ENCODE data around the gene SCN2B.

SCN2B gene

GRCh38 chr11:118135051-118135795, 41.2 kb downstream of the SCN2B start:
- no peak for DNase-seq (ENCODE audit: low read depth in 2 of 2)

DNA sequence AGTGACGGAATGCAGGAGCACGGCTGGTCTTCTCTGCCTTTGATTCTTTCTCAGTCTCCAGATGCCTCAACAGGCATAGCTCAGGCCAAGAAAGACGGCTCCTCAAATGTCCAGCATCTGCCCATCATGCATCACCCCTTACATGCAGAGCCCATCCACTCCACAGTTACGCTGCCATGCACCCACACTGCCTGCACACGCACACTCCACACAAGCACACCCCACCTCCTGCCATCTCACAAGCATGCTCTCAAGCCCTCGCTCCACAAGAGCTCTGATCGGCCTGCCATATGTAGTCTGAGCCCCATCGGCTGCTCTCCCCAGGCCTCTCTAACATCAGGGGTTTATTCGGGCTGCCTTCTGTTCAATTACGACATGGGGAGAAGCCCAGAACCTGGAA, 42.6 kb downstream of the SCN2B start:
- DNase-seq (ENCODE audit: low read depth in 2 of 2) = no peak

- no peak for DNase-seq (ENCODE audit: low read depth in 2 of 2)
Measured at GRCh38 chr11:118132385-118133151, 43.9 kb downstream of the SCN2B start.

DNA sequence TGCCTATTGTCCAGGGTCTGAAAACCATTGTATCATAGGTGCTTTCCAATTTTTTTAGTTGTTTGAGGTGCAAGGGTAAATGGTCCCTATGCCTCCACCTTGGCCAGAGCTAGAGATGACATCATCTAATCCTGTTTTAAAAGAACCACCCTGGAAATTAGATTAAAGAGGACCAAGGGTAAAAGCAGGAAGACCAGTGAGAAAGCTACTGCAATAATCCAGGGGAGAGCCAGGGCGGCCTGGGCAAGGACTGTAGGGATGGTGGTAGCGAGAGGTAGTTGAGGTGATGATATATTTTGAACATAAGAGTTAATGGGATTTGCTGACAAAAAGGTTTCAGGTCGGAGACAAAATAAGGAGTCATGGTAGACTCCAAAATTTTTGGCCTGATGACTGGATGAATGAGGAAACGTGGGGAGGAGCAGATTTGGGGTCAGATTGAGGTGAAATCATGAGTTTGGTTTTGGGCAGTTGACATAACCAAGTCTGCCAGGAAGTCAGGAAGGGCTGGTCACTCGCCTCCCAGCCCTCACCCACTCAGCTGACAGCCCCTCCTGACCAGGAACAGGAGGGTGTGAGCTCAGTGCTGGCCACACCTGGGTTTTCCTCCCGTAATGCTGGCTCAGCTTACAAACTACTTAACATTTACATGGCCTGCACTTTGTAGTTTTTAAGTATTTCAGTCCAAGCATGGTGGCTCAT, 46.8 kb downstream of the SCN2B start:
- no peak for DNase-seq (ENCODE audit: low read depth in 2 of 2)

DNA sequence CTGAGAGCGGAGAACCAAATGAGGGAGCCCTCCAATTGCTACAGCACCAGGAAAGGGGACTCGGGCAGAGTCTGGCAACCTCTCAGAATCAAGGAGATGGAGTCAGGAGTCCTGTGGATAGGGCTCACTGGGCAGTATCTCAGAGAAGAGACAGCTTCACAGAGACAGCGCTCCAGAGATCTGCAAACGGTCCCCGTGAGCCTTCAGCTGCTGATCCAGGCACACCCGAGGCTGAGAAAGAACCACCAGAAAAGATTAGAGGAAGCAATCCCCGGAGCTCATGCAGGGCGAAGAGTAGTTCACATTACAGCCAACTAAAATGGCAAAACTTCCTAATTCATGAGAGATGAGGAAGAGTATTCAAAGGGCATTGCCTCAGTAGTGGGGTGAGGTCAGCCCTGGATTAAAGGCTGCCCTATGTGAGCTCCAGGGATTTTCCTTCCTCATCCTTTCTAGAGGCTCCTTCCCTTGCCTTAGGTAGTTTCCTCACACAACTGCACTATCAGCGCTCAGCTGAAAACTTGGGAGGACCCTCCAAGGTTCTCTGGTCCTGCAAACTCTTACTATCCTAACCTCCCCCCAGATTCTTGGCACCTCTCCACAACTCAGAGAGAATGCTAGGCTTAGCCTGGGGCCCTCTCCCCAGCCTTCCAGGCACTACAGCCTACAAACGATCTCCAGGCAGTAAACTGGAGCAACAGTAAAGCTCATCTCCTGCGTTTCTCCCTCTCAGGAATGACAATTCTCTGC, 47.5 kb downstream of the SCN2B start:
- no peak for DNase-seq (ENCODE audit: low read depth in 2 of 2)

DNA sequence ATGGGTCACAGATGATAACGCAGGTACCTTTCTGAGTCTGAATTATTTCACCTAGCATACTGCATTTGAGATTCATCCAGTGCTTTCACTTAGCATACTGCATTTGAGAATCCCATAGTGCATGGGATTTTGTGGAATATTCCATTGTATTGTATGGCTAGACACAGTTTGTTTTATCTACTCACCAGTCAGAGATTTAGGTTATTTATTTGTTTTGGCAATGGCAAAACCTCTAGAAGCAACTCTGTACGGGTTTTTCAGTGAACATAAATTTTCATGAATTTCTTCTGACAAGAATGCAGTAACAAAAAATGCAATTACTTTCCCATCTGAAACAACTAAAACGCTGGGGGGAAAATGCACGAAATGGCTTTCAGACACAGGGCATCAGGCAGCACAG, 48.1 kb downstream of the SCN2B start:
- no peak for DNase-seq (ENCODE audit: low read depth in 2 of 2)

GRCh38 chr11:118126082-118126838, 50.2 kb downstream of the SCN2B start:
- DNase-seq (ENCODE audit: low read depth in 2 of 2) = no peak

- DNase-seq (ENCODE audit: low read depth in 2 of 2) = no peak
Measured at GRCh38 chr11:118124929-118125535, 51.4 kb downstream of the SCN2B start.

- no peak for DNase-seq (ENCODE audit: low read depth in 2 of 2)
Measured at GRCh38 chr11:118120793-118121192, 55.6 kb downstream of the SCN2B start.

GRCh38 chr11:118117790-118118601, 58.4 kb downstream of the SCN2B start:
- no peak for DNase-seq (ENCODE audit: low read depth in 2 of 2)

GRCh38 chr11:118115048-118115447, 61.4 kb downstream of the SCN2B start:
- no peak for DNase-seq (ENCODE audit: low read depth in 2 of 2)

GRCh38 chr11:118114266-118114665, 62.2 kb downstream of the SCN2B start:
- DNase-seq (ENCODE audit: low read depth in 2 of 2) = no peak

DNA sequence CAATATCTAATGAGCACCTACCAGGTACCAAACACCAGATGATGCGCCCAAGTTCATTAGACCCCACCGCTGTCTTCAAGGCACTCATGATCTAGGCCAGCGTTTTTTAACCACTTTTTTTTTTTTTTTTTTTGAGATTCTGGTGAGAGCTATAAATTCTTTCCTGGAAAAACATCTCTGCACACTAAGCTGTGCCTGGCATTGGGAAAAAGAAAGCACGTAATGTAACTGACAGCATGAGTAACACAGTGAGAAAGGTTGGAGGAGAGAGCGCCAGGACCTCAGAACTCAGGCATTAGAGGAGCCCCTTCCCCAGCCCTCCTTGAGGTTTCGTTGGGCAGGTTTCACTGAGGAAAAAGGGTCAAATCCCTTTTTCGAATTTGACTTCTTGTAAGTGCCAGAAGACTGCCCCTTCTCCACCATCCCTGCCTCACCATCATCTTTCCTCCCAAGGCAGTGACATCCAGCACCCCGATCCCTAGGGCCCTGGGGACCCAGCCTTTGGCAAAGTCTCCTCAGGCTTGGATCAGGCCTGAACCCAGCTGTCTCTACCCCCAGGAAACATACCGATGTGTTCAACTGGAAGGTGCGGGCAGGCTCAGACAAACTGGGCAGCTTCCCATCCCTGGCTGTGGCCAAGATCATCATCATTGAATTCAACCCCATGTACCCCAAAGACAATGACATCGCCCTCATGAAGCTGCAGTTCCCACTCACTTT, 63.6 kb downstream of the SCN2B start:
- no peak for DNase-seq (ENCODE audit: low read depth in 2 of 2)

Data from stimulated activated CD4-positive, alpha-beta T cell treated with anti-CD3 and anti-CD28 coated beads, Interleukin-15, amount 100 ng/mL, for 48 hours (primary cell).